Activated naive CD8-positive, alpha-beta T cell treated with anti-CD3 and anti-CD28 coated beads for 36 hours (primary cell): ENCODE data around the gene NXPE1. TPM values are rescaled to one million over a fixed set of nuclear protein-coding genes. Genes with fewer than 3 reads are reported as not detected.

ENCODE experiments used
- DNase-seq: peaks from one replicate; pipeline ENCODE4 v3.0.0; 2021
- H3K27ac Mint-ChIP-seq: one replicate; pipeline ENCODE4 v1.8.0; 2022; ENCODE audit warnings: mild to moderate bottlenecking, moderate library complexity, mixed read lengths
- H3K27me3 Mint-ChIP-seq: one replicate; pipeline ENCODE4 v1.8.0; 2022; ENCODE audit warnings: mild to moderate bottlenecking, mixed read lengths
- H3K36me3 Mint-ChIP-seq: one replicate; pipeline ENCODE4 v1.8.0; 2021; ENCODE audit warnings: mild to moderate bottlenecking, mixed read lengths
- H3K4me1 Mint-ChIP-seq: one replicate; pipeline ENCODE4 v1.8.0; 2021; ENCODE audit warnings: mixed read lengths
- H3K4me3 Mint-ChIP-seq: one replicate; pipeline ENCODE4 v1.8.0; 2022; ENCODE audit warnings: mild to moderate bottlenecking, moderate library complexity, mixed read lengths
- H3K9me3 Mint-ChIP-seq: one replicate; pipeline ENCODE4 v1.8.0; 2022; ENCODE audit warnings: mixed read lengths
- total RNA-seq, 2 experiments: library from RNA; stranded (reverse); gene quantifications; one replicate each; pipeline ENCODE4 v1.2.3, GENCODE V29; 2021

Gene NXPE1
- total RNA-seq, 2 experiments from 2014 or later = not detected

DNA sequence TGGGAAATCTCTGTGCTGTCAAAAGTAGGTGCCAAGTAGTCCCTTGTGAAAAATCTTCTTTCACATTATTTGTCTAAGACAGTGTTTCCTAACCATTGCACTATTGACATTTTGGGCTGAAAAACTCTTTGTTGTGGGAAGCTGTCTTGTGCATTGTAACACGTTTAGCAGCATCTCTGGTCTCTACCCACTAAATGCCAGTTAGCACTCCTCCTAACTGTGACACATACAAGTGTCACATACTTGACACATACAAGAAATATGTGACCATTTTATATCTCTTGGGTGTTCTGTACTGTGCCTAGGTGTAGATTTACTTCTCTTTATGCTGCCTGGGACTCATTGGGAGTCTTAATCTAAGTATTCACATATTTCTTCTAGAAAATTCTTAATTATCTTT is 57.8 kb downstream of the NXPE1 start:
- H3K4me3 Mint-ChIP-seq = no peak overlapping the region
- no peaks in the 10 kb centered on the region for H3K4me1 Mint-ChIP-seq

DNA sequence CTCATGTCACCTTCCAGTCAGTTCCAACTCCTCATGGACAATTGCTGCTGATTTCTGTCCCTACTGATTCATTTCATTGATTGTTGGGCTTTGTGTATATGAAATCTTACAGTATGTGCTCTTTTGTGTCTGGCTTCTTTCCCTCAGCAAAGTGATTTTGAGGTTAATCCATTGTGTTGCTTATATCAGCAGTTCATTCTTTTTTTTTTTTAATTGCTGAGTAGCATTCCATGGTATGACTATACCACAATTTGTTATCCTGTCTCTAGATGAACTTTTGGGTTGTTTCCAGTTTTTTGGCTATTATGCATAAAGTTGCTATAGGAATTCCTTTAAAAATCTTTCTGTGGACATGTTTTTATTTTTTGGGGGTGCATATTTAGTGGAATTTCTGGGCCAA is 59.9 kb downstream of the NXPE1 start:
- DNase-seq = no peak
- Mint-ChIP-seq H3K36me3 (no peaks in the 10 kb centered on the region), H3K9me3 (no peaks in the 10 kb centered on the region), H3K27ac (no peak overlapping the region), H3K4me3 (no peak overlapping the region), H3K27me3 (peaks cover 13% of the 10 kb centered on the region), H3K4me1 (no peaks in the 10 kb centered on the region)

More for the DNA sequence above, 57.8 kb downstream of the NXPE1 start:
- no peak for DNase-seq
- Mint-ChIP-seq H3K27me3 (peaks cover 30% of the 10 kb centered on the region), H3K9me3 (peaks cover 6% of the 10 kb centered on the region), H3K36me3 (no peaks in the 10 kb centered on the region), H3K27ac (no peak overlapping the region)

DNA sequence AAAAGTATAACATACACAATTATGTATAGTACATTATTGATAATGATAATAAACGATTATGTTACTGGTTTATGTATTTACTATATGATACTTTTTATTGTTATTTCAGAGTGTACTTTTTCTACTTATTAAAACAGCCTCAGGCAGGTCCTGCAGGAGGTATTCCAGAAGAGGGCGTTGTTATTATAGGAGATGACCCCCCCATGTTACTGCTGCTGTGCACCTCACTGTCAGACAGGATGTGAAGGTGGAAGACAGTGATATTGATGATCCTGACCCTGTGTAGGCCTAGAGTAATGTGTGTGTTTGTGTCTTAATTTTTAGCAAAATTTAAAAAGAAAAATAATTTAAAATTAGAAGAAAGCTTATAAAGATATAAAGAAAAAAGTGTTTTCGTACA is 62.8 kb downstream of the NXPE1 start:
- Mint-ChIP-seq H3K27ac (no peak overlapping the region), H3K27me3 (peaks cover 3% of the 10 kb centered on the region), H3K4me1 (no peaks in the 10 kb centered on the region), H3K9me3 (no peaks in the 10 kb centered on the region), H3K4me3 (no peak overlapping the region), H3K36me3 (no peaks in the 10 kb centered on the region)
- DNase-seq = no peak

DNA sequence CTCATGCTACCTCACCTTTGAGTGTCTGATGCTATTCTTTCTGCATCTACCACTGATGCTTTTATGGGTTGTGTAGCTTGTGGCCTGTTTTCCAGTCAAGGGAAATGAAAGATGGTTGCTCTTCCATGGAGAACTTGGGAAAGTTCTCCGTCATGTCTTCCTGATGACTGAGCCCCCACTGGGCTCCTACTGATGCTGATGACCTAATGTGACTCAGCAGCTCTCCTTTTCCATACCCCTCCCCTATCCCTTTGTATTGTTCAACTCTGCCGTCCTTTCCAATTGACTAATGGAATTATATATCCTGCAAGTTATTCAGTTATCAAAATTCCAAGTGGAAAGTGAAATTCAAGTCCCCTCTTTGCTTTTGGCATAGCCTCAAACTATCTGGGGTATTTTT is 75.8 kb downstream of the NXPE1 start:
- Mint-ChIP-seq H3K27me3 (no peaks in the 10 kb centered on the region), H3K36me3 (peaks cover 7% of the 10 kb centered on the region), H3K9me3 (peaks cover 1% of the 10 kb centered on the region), H3K27ac (no peak overlapping the region), H3K4me3 (no peak overlapping the region), H3K4me1 (no peaks in the 10 kb centered on the region)
- DNase-seq = no peak

DNA sequence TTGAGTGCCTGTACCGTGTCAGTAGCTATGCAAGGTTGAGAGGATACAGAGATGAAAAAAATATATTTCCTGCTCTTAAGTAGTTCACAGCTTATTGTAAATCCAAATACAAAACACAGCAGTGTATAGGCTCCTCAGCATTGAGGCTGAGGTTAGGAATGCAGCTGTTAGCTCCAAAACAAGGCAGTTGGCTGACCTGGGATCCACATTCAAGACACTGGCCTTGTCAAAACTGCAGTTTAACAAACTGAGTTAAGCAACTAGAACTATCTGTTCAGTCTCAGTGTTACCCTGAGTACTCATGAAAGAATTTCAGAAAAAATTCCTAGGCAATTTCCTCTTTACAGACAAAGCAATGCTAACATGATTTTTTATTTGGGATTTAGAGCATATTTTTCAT is 77.6 kb downstream of the NXPE1 start:
- H3K27ac Mint-ChIP-seq = no peak overlapping the region
- no peaks in the 10 kb centered on the region for H3K36me3 Mint-ChIP-seq
- H3K9me3 Mint-ChIP-seq = no peaks in the 10 kb centered on the region
- no peak overlapping the region for H3K4me3 Mint-ChIP-seq
- H3K27me3 Mint-ChIP-seq = no peaks in the 10 kb centered on the region
- no peak for DNase-seq
- no peaks in the 10 kb centered on the region for H3K4me1 Mint-ChIP-seq

DNA sequence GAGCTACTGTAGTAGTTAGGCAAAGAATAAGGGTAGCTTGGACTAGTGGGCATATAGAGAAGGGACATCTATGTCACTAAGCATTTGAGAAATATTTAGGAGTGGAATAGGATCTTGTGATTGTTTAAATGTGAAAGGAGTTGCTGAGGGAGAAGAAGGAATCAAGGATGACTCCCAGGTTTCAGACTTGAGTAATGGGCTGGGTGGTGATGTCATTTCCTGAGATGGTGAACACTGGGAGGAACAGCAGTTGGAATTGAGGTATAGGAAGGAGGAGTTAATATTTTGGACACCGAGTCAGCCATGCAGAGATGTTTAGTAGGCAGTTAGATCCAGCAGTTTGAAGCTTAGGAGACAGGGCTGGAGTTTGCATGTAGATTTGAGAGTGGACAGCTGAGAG is 80.3 kb downstream of the NXPE1 start:
- DNase-seq = no peak
- Mint-ChIP-seq H3K4me3 (no peak overlapping the region), H3K4me1 (no peaks in the 10 kb centered on the region), H3K9me3 (no peaks in the 10 kb centered on the region), H3K27ac (no peak overlapping the region), H3K27me3 (no peaks in the 10 kb centered on the region), H3K36me3 (no peaks in the 10 kb centered on the region)

DNA sequence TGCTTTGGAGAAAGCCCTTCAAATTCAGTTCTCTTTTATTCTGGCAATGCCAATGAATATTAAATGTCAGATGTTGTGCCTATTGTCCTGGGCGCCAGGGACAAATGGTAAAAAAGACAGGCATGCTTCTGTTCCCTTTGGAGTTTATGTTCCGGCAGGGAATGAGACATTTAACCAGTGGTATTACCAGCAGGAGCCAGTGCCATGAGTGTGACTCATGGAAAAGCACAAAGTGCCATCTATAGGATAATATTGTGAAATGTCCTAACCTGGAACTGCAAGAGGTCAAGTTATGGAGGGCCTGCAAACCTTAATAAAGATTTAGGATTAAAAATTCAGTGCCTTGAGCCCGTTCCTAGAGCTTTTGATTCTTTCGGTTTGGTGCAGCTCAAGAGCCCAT is 80.9 kb downstream of the NXPE1 start:
- DNase-seq = no peak
- no peak overlapping the region for H3K27ac Mint-ChIP-seq
- no peaks in the 10 kb centered on the region for H3K9me3 Mint-ChIP-seq
- H3K4me3 Mint-ChIP-seq = no peak overlapping the region
- no peaks in the 10 kb centered on the region for H3K27me3 Mint-ChIP-seq
- H3K4me1 Mint-ChIP-seq = no peaks in the 10 kb centered on the region
- H3K36me3 Mint-ChIP-seq = no peaks in the 10 kb centered on the region

DNA sequence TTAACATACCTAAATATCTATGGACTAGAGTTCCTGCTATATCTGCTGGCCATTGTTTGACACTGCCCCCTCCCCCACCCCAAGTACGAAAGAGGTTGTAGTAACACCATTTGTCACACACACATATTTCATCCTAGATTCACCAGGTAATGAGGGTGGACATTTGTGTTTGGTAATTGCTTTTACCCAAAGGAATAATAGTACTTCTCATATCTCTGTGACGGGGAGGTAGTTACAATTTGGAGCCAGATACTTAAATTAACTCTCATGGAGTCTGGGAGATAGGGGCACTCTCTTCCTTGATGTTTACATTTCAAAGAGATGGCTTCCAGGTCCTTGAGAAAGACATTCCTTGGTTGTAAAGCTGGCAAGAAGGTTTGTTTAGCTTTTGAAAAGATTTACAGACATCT is 81.7 kb downstream of the NXPE1 start:
- no peak for DNase-seq
- no peaks in the 10 kb centered on the region for H3K36me3 Mint-ChIP-seq
- H3K9me3 Mint-ChIP-seq = no peaks in the 10 kb centered on the region
- no peaks in the 10 kb centered on the region for H3K4me1 Mint-ChIP-seq
- H3K4me3 Mint-ChIP-seq = no peak overlapping the region
- no peak overlapping the region for H3K27ac Mint-ChIP-seq
- no peaks in the 10 kb centered on the region for H3K27me3 Mint-ChIP-seq

DNA sequence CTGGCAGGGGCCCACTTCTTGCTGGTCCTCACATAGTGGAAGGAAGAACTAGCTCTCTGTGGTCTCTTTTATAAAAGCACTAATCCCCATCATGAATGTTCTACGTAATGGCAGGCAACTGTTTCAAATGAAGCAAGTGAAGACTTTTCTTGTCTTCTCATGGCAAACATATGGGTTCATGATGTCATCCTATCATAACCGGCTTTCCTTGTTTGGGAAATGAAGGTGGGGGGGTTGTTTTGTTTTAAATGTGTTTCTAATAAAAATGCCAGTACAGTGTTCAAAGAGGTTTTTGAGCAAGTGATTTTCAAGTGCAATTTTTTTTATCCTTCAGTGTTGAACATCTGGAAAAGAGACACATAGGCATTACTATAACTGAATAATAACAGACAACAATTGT is 87.0 kb downstream of the NXPE1 start:
- DNase-seq = no peak
- no peak overlapping the region for H3K4me3 Mint-ChIP-seq
- no peaks in the 10 kb centered on the region for H3K27me3 Mint-ChIP-seq
- no peak overlapping the region for H3K27ac Mint-ChIP-seq
- peaks cover 3% of the 10 kb centered on the region for H3K36me3 Mint-ChIP-seq
- no peaks in the 10 kb centered on the region for H3K9me3 Mint-ChIP-seq
- H3K4me1 Mint-ChIP-seq = no peaks in the 10 kb centered on the region

Other genes with a start within 250 kb of the NXPE1 start
- gene C11orf71, start 159.4 kb downstream of the NXPE1 start, total RNA-seq = 1 to 10 TPM; 5.7 to 6.2 TPM
- gene RBM7, start 159.2 kb downstream of the NXPE1 start, total RNA-seq = 10 to 100 TPM; 45.4 to 47.3 TPM
- 10 to 100 TPM; 68.9 to 71.7 TPM for gene REXO2, start 120.4 kb downstream of the NXPE1 start, total RNA-seq
- gene NXPE4, start 35.9 kb upstream of the NXPE1 start, total RNA-seq = not detected
- not detected for gene NXPE2, start 118.6 kb upstream of the NXPE1 start, total RNA-seq